ENCODE data around the gene CDC20.

DNA sequence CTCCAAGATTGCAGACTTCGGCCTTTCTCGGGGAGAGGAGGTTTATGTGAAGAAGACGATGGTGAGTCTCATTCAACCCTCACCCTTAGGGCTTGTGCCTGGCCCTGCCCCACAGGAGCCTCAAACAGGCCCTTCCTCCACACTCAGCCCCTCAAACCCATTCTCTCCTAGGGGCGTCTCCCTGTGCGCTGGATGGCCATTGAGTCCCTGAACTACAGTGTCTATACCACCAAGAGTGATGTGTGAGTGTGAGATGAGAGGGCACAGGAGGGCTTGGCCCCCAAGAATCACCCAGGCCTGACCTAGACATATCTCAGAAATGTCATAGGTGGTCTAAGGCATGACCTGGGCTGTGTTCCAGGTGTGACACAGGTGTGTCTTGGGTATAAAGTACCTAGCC lies 39.5 kb upstream of the CDC20 start:
- TF ChIP-seq TAF1 (IDR thresholded peaks at IDR 0.05; ENCODE audit: borderline replicate concordance, insufficient read depth, low read length): no peak
- TF ChIP-seq POLR2AphosphoS5 (IDR thresholded peaks at IDR 0.05; ENCODE audit: low read depth, low read length): no peak
